ENCODE data around the gene GDI1.

The GDI1 gene

GRCh38 chrX:154403858-154404257 is 33.1 kb upstream of the GDI1 start:
- no peak for DNase-seq
- in situ Hi-C loops (cut with HindIII; ENCODE audit: low pct_ligation_motif_present, low pct_unique_long_range_greater_than_20kb, low sequenced_read_pairs): no loop called here

DNA sequence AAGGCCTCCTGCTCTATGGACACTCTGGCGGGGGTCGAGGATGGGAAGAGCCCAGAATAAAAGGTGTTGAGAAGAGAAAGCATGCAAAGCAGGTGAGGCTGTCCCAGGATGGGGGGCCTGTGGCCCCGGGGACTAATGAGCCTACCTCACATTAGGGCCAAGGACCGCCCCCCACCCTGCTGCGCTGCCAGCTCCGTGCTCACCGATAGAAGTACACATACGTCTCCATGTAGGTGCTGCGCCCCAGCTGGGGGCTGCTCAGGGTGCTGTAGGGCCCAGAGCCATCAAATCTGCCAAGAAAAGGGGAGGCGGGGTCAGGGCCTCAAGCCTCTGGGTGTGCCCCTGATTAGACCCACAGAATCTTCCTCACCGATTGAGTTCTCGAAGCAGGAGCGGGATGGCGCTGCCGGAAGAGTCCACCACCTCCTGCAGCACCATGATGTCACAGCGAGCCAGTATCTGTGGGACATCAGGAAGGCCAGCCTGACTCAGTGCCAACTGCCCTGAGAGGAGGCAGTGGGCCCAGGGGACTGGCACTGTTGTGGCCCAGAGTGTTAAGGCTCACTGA is 32.2 kb upstream of the GDI1 start:
- in situ Hi-C loops (cut with HindIII; ENCODE audit: low pct_ligation_motif_present, low pct_unique_long_range_greater_than_20kb, low sequenced_read_pairs): no loop called here

GRCh38 chrX:154408659-154409221 is 28.2 kb upstream of the GDI1 start:
- DNase-seq: no peak
- in situ Hi-C loops (cut with HindIII; ENCODE audit: low pct_ligation_motif_present, low pct_unique_long_range_greater_than_20kb, low sequenced_read_pairs): no loop called here

More for the DNA sequence above, 32.2 kb upstream of the GDI1 start:
- no peak for DNase-seq

- DNase-seq: peak; percentile 83
- in situ Hi-C loops (cut with HindIII; ENCODE audit: low pct_ligation_motif_present, low pct_unique_long_range_greater_than_20kb, low sequenced_read_pairs): no loop called here
These were observed 27.6 kb upstream of the GDI1 start, which contains the start of gene DNASE1L1 for GRCh38 chrX:154409222-154409871. Gene DNASE1L1 (minus strand): TSS chrX:154409254. CDS start chrX:154405568, 3,686 bp downstream.

- peak; percentile 51 for DNase-seq
- in situ Hi-C loops (cut with HindIII; ENCODE audit: low pct_ligation_motif_present, low pct_unique_long_range_greater_than_20kb, low sequenced_read_pairs): no loop called here
These were observed 25.0 kb upstream of the GDI1 start for GRCh38 chrX:154411981-154412340.

GRCh38 chrX:154412468-154412867 is 24.5 kb upstream of the GDI1 start:
- DNase-seq: no peak
- in situ Hi-C loops (cut with HindIII; ENCODE audit: low pct_ligation_motif_present, low pct_unique_long_range_greater_than_20kb, low sequenced_read_pairs): no loop called here

- DNase-seq: no peak
- in situ Hi-C loops (cut with HindIII; ENCODE audit: low pct_ligation_motif_present, low pct_unique_long_range_greater_than_20kb, low sequenced_read_pairs): no loop called here
These were observed 23.8 kb upstream of the GDI1 start for GRCh38 chrX:154413142-154413541.

DNA sequence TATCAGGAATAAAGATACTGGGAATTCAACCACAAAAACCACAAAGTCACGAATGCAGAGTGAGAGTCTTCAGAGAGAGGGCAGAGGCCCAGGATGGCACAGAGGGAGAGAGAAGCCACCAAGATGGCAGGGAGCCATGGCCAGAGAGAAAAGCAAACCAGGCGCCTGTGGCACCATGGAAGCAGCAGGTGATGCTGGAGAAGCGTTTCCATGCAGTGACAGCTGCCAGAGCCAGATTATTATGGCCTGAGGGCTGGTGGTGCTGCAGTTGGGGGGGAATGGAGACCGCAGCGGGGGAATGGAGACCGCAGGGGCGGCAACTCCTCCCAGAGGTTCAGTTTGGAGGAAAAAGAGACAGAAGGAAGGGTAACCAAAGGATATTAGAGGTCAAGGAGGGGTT is 19.8 kb upstream of the GDI1 start:
- no peak for DNase-seq
- in situ Hi-C loops (cut with HindIII; ENCODE audit: low pct_ligation_motif_present, low pct_unique_long_range_greater_than_20kb, low sequenced_read_pairs): no loop called here

DNA sequence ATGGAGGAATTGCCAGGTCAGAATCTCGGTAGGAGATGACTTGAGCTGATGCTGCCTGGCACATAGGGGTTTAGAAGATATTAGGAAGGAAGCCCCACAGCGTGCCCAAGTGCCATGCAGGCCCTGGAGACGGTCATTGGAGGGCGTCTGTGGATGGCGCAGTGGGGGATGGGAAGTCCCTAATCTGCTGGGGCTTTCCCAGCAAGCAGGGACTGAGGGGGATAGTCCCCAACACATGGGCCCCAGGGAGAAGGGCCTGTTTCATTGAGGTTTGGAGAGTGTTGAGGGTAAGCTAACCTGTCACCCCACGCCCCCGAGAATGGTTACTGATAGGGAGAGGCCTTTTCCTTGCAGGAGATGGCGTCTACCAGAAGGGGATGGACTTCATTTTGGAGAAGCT is 17.8 kb upstream of the GDI1 start:
- in situ Hi-C loops (cut with HindIII; ENCODE audit: low pct_ligation_motif_present, low pct_unique_long_range_greater_than_20kb, low sequenced_read_pairs): no loop called here

GRCh38 chrX:154419688-154420401 is 17.1 kb upstream of the GDI1 start:
- no peak for DNase-seq
- in situ Hi-C loops (cut with HindIII; ENCODE audit: low pct_ligation_motif_present, low pct_unique_long_range_greater_than_20kb, low sequenced_read_pairs): no loop called here

More for the DNA sequence above, 17.8 kb upstream of the GDI1 start:
- no peak for DNase-seq

DNA sequence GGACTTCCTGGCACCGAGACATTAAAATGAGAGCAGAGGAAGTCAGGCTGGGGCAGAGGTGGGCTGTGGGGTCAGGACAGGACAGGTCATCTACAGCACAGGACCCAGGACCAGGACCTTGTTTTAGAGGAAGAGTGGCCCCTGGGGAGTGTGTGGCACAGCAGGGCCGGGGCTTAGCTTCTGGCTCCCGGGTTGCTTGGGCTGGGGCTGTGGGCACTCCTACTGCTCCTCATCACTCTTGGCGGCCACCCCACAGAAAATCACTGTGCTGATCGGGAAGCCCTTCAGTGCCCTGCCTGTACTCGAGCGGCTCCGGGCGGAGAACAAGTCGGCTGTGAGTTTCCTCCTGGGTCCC is 16.6 kb upstream of the GDI1 start:
- no peak for DNase-seq
- in situ Hi-C loops (cut with HindIII; ENCODE audit: low pct_ligation_motif_present, low pct_unique_long_range_greater_than_20kb, low sequenced_read_pairs): no loop called here

DNA sequence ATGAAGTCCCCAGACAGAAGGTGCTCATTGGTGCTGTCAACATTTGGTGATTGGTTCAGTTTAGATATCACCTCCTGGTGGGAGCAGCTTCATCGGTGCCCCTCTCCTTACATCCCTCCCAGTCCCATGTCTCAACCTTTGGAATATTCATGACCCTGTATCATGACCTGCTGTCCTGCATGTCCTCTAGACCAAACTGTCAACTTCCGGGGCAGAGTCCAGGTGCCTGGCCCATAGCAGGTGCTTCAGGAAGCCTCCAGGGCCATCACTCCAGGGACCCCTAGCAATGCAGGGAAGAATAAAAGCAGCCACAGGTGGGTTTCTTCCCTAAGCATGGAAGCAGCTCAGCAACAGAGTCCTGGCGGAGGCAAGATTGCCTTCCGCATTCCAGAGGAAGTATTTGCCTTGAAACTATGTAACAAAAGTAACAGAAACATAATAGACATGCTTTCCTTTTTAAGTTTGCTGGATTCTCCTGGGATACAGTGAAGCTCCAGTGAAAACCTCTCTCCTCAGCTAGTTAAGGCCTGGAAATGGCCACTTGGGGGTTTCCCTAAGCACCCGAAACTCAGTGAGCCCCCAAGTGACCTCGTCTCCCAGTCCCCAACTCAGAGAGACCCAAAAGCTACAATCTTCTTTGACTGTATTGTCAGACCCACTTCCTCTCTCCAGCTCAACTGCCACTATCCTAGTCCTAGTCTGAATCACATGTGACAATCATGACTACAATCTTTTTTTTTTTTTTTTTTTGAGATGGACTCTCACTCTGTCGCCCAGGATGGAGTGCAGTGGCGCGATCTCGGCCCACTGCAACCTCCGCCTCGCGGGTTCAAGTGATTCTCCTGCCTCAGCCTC is 9.8 kb upstream of the GDI1 start:
- DNase-seq: no peak
- in situ Hi-C loops (cut with HindIII; ENCODE audit: low pct_ligation_motif_present, low pct_unique_long_range_greater_than_20kb, low sequenced_read_pairs): no loop called here

DNA sequence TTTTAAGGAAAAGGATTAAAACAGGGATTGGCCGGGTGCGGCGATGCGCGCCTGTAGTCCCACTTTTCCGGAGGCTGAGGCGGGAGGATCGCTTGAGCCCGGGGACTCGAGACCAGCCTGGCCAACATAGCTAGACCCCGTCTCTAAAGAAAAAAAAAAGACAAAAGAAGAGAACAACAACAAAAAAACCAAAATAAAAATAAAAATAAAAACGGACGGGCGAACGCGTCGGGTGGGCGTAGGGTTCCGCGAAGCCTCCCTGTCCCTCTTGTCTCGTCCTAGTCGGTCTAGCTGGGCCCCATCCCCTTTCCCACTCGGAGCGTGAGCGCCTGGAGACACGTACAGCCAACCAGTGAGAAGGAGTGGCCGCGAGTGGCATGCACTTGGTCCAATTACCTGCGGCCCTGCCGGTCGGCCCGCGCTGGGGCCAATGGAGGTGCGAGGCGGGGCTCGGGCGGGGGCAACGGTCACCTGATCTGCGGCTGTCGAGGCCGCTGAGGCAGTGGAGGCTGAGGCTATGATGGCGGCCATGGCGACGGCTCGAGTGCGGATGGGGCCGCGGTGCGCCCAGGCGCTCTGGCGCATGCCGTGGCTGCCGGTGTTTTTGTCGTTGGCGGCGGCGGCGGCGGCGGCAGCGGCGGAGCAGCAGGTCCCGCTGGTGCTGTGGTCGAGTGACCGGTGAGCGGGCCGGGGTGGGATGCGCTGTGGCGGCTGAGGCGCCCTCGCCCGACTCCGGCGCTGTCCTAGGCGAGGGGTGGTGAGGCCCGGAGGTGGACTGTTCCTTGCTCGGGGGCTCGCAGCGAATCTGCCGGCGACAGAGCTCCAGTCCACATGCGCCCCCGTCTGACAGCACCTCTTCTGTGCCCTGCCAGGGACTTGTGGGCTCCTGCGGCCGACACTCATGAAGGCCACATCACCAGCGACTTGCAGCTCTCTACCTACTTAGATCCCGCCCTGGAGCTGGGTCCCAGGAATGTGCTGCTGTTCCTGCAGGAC is 8.5 kb upstream of the GDI1 start, which contains the start of gene ATP6AP1:
Gene ATP6AP1, plus strand, starts transcription at position 502 of the 996 bp plus-strand sequence. Its CDS starts 16 bp downstream, at position 518.
- peak; percentile 85 for DNase-seq
- in situ Hi-C loops (cut with HindIII; ENCODE audit: low pct_ligation_motif_present, low pct_unique_long_range_greater_than_20kb, low sequenced_read_pairs): no loop called here

DNA sequence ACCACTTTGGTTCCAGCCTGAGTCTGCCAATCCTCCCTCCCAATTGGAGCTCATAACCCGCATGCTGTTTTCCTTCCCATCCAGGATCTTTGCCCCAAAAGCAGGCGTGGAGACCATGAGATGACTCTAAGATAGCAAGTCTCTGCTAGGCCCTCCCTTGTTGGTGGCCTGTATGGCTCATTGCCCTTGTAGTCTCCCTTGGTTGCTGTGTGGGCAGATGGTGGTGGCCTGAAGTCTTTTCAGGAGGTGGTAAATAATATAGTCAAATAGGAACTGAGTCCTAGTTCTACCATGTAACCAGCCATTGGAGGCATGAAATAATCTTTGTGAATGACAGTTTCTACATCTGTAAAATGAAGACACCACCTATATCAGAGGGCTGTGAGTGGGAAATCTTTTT is 7.2 kb upstream of the GDI1 start:
- in situ Hi-C loops (cut with HindIII; ENCODE audit: low pct_ligation_motif_present, low pct_unique_long_range_greater_than_20kb, low sequenced_read_pairs): no loop called here
- DNase-seq: no peak

DNA sequence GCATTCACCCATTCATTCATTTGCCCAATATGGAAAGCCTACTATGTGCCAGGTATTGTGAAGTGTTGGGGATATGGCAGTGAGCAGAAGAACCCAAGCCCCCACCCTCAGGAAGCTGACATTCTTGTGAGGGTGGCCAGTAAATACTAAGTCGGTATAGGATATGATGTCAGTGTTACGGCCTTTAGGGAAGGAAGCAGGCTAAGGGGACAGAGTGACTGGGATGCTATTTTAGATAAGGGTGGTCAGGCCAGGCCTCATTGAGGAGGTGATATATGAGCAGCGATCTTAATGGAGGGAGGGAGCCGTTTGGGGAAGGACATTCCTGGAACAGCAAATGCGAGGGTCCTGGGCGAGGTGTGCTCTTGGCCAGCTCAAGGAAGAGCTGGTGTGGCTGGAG is 6.5 kb upstream of the GDI1 start:
- no peak for DNase-seq
- in situ Hi-C loops (cut with HindIII; ENCODE audit: low pct_ligation_motif_present, low pct_unique_long_range_greater_than_20kb, low sequenced_read_pairs): no loop called here

DNA sequence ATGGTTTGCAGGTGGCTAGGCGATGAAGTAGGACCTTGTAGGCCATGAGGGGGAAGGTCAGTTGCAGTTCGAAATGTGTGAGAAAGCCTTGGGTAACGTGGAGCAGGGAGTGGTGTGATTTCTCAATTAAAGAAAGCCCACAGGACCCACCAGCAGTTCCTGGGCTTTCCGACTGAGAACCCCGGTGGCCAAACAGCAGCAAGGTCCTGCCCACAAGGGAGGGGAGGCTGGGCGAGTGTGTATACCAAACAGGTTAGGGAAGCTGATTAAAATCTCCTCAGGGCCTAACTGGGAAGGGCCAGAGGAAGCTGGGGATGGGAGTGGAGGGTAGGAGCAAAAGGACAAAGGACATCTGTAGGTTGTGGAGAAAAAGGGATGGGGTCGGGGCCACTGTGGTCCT is 6.0 kb upstream of the GDI1 start:
- in situ Hi-C loops (cut with HindIII; ENCODE audit: low pct_ligation_motif_present, low pct_unique_long_range_greater_than_20kb, low sequenced_read_pairs): no loop called here
- DNase-seq: no peak

DNA sequence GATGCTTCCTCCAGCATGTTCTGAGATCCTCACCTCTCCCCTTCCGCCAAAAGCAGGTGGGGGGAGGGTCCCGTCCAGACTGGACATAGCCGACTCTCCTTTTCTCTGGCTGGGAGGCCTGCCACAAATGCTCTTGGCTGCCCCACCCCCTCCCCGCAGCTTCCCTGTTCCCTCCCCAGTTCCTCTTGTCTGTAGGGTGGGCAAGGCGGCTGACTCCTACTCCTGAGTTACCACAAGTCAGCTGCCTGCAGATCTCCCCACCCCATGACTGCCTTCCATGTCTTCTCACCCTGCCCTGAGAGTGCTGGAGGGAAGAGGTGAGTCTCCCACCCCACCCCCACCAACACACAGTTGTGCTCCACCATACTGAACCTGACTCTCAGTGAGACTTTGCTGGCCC is 5.6 kb upstream of the GDI1 start:
- in situ Hi-C loops (cut with HindIII; ENCODE audit: low pct_ligation_motif_present, low pct_unique_long_range_greater_than_20kb, low sequenced_read_pairs): no loop called here

GRCh38 chrX:154432210-154432609 is 4.7 kb upstream of the GDI1 start:
- no peak for DNase-seq
- in situ Hi-C loops (cut with HindIII; ENCODE audit: low pct_ligation_motif_present, low pct_unique_long_range_greater_than_20kb, low sequenced_read_pairs): no loop called here

More for the DNA sequence above, 5.6 kb upstream of the GDI1 start:
- no peak for DNase-seq

Data from ACHN (cell line).